ENCODE data around the gene AMMECR1.

- TF ChIP-seq CTCF (IDR thresholded peaks at IDR 0.05) (no peak), POLR2A (IDR thresholded peaks at IDR 0.05) (no peak), POLR2AphosphoS5 (IDR thresholded peaks at IDR 0.05) (no peak)
These were observed 4.7 kb upstream of the AMMECR1 start for GRCh38 chrX:110322603-110323002.

Measured in prostate gland (tissue), 2 donors.